Esophagus muscularis mucosa (tissue), 4 donors: ENCODE results near the gene SMIM44. TPM values are rescaled to one million over a fixed set of nuclear protein-coding genes. Genes with fewer than 3 reads are reported as not detected.

Experiments
- DNase-seq: peaks from one replicate; pipeline ENCODE4 v3.0.0-alpha.2; 2017; ENCODE audit errors: extremely low spot score
- H3K27ac ChIP-seq, 4 donors: fragments of 200-600 bp; sonication (generic); replicated peaks in 1 of 4; 1 replicate in 3 of 4; 2 replicates in 1 of 4; pipeline ENCODE4 v1.5.1; 2016 to 2019; ENCODE audit warnings: mild to moderate bottlenecking in 1 of 4
- H3K27me3 ChIP-seq, 4 donors: fragments of 200-600 bp; sonication (generic); one replicate each; pipeline versions ENCODE4 v1.5.1 to v1.6.0; 2016 to 2019
- H3K36me3 ChIP-seq, 4 donors: fragments of 200-600 bp; sonication (generic); one replicate each; pipeline ENCODE4 v1.5.1; 2016 to 2019
- H3K4me1 ChIP-seq, 4 donors: fragments of 200-600 bp; sonication (generic); one replicate each; pipeline ENCODE4 v1.5.1; 2016 to 2019
- H3K4me3 ChIP-seq, 4 donors: fragments of 200-600 bp; sonication (generic); 1 replicate in 2 of 4; 2 replicates in 2 of 4; pipeline ENCODE4 v1.5.1; 2016 to 2019; ENCODE audit warnings: mild to moderate bottlenecking in 4 of 4, moderate library complexity in 1 of 4
- H3K9me3 ChIP-seq, 4 donors: fragments of 200-600 bp; sonication (generic); 1 replicate in 3 of 4; 2 replicates in 1 of 4; pipeline ENCODE4 v1.5.1; 2016 to 2019
- EP300 ChIP-seq: sonication (generic); formaldehyde crosslinking; IDR thresholded peaks from one replicate; pipeline ENCODE4 v1.6.1; 2017; ENCODE audit warnings: antibody characterized with exemption
- POLR2A ChIP-seq: fragments of 450-650 bp; IDR thresholded peaks from one replicate; pipeline ENCODE4 v1.6.1; 2017; ENCODE audit warnings: antibody characterized with exemption, moderate library complexity, mild to moderate bottlenecking, low read depth
- POLR2AphosphoS5 ChIP-seq, 2 donors: sonication (generic); formaldehyde crosslinking; IDR thresholded peaks; one replicate each; pipeline ENCODE4 v1.6.1; 2017; ENCODE audit warnings: antibody characterized with exemption in 2 of 2
- WGBS: methylation state at CpG from one replicate; pipeline ENCODE4 v1.1.5; 2018; 5-methylcytosine and 5-hydroxymethylcytosine counted together
- intact Hi-C: fragments of 100-400 bp; cut with DNase I; formaldehyde crosslinking; loops from one replicate; pipeline ENCODE4 v1.15.1; 2023
- total RNA-seq, 4 donors: library from RNA; depleted of rRNA; stranded (reverse); fragments of >200 nt; gene quantifications; one replicate each; pipeline versions ENCODE4 v1.1.0 to v1.2.1, GENCODE V29; 2016
- TF ChIP-seq, protein P1 (sequence below), 3 experiments: fragments of 200-600 bp in 2 of 3; fragments of 450-650 bp in 1 of 3; sonication (generic) in 2 of 3; IDR thresholded peaks; one replicate each; pipeline ENCODE4 v1.5.1; 2017 to 2019; ENCODE audit warnings: antibody characterized with exemption in 3 of 3, mild to moderate bottlenecking in 2 of 3, moderate library complexity in 1 of 3

Gene SMIM44
- total RNA-seq, 4 donors from 2014 or later = not detected

DNA sequence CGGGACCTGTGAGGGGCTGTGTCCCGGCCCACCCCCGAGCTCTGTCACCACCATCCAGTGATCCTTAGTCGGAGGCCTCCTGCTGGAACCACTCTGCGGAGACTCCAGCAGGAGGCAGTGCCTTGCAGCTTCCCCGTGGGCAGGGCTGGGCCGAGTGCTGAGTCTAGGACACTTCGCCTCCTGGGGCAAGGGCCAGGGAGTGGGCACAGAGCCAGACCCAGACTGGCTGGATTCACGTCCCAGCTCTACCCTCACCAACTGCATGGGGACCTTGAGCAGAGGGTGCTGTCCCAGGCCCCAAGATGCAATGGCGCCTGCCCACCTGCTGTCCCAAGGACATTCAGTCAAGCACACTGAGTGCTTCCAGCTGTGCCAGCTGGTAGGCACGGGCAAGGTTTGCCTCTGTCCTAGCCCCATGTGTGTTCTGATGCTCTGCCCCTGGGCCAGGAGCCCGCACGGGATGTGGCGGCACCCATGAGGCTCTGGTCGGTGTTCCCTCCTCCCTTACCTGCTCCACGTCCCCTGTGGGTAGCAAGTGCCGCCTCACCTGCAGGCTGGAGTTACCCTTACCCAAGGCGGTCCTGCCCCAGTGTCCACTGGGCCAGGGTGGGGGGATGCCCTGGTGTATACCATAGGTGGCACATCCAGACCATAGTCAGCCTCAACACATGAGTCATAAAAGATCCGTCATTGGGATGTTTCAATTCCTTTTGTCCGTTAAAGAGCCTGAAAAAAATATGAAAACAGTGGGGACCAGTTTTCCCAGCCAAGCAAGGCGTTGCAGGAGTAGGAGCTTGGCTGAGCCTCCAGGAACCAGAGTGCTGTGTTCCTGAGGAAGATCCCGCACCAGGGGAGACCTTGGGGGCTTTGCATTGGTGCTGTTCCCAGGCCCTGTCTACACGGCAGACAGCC, 30.2 kb upstream of the SMIM44 start:
- TF ChIP-seq EP300 = no peak
- TF ChIP-seq, protein P1, sequence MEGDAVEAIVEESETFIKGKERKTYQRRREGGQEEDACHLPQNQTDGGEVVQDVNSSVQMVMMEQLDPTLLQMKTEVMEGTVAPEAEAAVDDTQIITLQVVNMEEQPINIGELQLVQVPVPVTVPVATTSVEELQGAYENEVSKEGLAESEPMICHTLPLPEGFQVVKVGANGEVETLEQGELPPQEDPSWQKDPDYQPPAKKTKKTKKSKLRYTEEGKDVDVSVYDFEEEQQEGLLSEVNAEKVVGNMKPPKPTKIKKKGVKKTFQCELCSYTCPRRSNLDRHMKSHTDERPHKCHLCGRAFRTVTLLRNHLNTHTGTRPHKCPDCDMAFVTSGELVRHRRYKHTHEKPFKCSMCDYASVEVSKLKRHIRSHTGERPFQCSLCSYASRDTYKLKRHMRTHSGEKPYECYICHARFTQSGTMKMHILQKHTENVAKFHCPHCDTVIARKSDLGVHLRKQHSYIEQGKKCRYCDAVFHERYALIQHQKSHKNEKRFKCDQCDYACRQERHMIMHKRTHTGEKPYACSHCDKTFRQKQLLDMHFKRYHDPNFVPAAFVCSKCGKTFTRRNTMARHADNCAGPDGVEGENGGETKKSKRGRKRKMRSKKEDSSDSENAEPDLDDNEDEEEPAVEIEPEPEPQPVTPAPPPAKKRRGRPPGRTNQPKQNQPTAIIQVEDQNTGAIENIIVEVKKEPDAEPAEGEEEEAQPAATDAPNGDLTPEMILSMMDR (IDR thresholded peaks at IDR 0.05) = no peak
- no peak for TF ChIP-seq POLR2AphosphoS5 (IDR thresholded peaks at IDR 0.05)
- TF ChIP-seq POLR2A = no peak
- Histone ChIP-seq H3K9me3 (no peaks in the 10 kb centered on the region), H3K27ac (no peak overlapping the region), H3K4me3 (no peak overlapping the region), H3K36me3 (peaks cover 0 to 36% (median 22%) of the 10 kb centered on the region in 4 donors), H3K27me3 (no peaks in the 10 kb centered on the region), H3K4me1 (peaks cover 18 to 89% (median 71%) of the 10 kb centered on the region in 4 donors)
- DNase-seq = no peak
- intact Hi-C loops = no loop called here
- 83% methylated on average over 11 of the region's 23 CpGs for WGBS

DNA sequence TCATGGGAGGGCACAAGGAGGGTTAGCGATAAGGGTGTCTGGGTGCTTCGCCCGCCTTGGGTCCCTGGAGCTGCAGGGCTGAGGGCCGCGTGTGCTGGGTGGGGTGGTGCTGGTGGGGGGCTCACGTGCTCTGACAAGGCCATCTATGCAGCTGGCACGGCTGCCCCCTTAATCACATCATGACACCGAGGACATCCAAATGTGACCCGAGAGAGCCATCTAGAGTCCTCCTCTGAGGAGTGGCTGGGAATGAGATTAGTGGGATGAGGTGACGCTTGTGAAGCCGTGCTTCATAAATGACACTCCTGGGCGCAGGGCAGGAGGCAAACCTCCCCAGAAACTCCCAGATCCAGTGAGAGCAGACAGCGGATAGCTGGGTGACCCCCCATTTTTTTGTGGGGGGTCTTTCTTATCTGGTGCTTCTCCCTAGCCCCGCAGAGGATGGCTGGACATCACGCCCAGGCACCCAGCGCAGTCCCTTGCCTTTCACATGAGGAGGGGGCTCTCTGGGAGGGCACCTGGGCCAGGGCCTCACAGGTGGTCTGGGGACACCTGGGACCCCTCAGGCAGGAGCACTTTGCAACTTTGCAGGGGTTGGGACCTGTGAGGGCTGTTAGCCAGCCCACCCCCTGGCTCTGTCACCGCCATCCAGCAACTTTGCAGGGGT, 29.5 kb upstream of the SMIM44 start:
- DNase-seq = no peak
- H3K27ac ChIP-seq = no peak overlapping the region
- H3K9me3 ChIP-seq = no peaks in the 10 kb centered on the region
- H3K36me3 ChIP-seq = peaks cover 0 to 36% (median 22%) of the 10 kb centered on the region in 4 donors
- no peaks in the 10 kb centered on the region for H3K27me3 ChIP-seq
- peaks cover 20 to 97% (median 71%) of the 10 kb centered on the region in 4 donors for H3K4me1 ChIP-seq
- 89% methylated on average over 13 of the region's 17 CpGs for WGBS
- intact Hi-C loops = no loop called here
- H3K4me3 ChIP-seq = no peak overlapping the region
- TF ChIP-seq POLR2A (no peak), EP300 (no peak), POLR2AphosphoS5 (IDR thresholded peaks at IDR 0.05) (no peak)
- TF ChIP-seq, protein P1 (IDR thresholded peaks at IDR 0.05) = no peak

DNA sequence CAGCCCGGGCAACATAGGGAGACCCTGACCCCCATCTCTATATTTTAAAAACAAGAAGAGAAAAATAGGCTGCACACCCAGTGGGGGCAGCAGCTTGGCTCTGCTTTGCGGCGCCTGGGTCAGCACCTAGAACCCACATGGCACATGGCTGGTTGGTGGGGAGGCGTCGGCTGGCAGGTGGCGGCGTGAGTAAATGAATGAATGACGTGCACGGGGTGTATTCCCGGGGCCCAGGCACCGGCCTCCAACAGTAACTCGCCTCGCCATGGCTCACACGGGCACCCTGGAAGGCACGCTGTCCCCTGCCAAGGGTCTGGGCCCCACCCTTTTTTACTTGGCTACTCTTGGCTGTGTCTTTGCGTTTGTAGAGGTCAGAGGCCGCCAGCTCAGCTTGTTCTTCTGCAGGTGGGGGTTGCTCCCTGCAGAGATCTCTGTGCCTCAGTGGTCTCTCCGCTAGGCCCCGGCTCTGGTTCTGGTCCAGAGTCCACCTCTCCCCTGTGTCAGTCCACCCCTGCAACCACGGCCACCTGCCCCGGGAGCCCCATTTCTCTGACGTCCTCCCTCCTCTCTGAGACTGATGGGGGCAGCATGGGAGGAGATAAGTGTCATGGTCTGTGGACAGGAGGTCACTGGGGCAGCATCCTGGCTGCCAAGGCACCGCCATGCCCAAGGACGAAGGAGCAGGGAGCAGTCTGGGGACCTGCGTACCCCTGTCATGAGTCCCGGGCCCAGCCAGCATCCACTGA, 28.4 kb upstream of the SMIM44 start:
- H3K27me3 ChIP-seq = no peaks in the 10 kb centered on the region
- peaks cover 0 to 36% (median 22%) of the 10 kb centered on the region in 4 donors for H3K36me3 ChIP-seq
- DNase-seq = no peak
- H3K4me3 ChIP-seq = no peak overlapping the region
- WGBS = 86% methylated on average over 24 of the region's 26 CpGs
- no peak overlapping the region for H3K27ac ChIP-seq
- intact Hi-C loops = no loop called here
- peaks cover 29 to 100% (median 71%) of the 10 kb centered on the region in 4 donors for H3K4me1 ChIP-seq
- TF ChIP-seq POLR2AphosphoS5 (IDR thresholded peaks at IDR 0.05) = no peak
- no peak for TF ChIP-seq POLR2A
- TF ChIP-seq EP300 = no peak
- TF ChIP-seq, protein P1 (IDR thresholded peaks at IDR 0.05) = no peak
- no peaks in the 10 kb centered on the region for H3K9me3 ChIP-seq

DNA sequence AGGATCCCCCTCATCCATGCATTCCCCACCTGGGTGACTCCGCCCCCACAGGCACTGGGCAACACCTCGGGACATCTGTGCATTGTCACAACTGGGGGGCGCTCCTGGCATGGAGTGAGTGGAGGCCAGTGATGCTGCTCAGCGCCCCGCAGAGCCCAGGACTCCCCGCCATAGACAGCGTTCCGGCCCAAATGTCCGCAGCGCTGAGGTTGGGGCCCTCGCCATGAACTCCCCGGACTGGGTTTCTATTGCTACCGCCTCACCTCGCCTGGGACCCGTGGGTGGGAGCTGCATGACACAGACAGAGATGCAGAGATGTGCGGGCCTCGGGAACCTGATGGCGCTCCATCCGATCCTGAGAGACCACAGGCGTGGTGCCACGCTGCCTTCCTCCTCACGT, 27.5 kb upstream of the SMIM44 start:
- no peaks in the 10 kb centered on the region for H3K27me3 ChIP-seq
- H3K36me3 ChIP-seq = peaks cover 0 to 36% (median 22%) of the 10 kb centered on the region in 4 donors
- TF ChIP-seq POLR2AphosphoS5 (IDR thresholded peaks at IDR 0.05) (no peak), POLR2A (no peak), EP300 (no peak)
- TF ChIP-seq, protein P1 (IDR thresholded peaks at IDR 0.05) = no peak
- no peak overlapping the region for H3K4me3 ChIP-seq
- H3K4me1 ChIP-seq = peaks cover 29 to 93% (median 62%) of the 10 kb centered on the region in 4 donors
- no peak for DNase-seq
- H3K9me3 ChIP-seq = no peaks in the 10 kb centered on the region
- intact Hi-C loops = no loop called here
- no peak overlapping the region for H3K27ac ChIP-seq
- 73% methylated on average over 3 of the region's 22 CpGs for WGBS
